ENCODE data around the gene CAPN10.
A peak's percentile ranks its signal among the peaks of the same experiment; 100 is the strongest.

CAPN10 gene

DNA sequence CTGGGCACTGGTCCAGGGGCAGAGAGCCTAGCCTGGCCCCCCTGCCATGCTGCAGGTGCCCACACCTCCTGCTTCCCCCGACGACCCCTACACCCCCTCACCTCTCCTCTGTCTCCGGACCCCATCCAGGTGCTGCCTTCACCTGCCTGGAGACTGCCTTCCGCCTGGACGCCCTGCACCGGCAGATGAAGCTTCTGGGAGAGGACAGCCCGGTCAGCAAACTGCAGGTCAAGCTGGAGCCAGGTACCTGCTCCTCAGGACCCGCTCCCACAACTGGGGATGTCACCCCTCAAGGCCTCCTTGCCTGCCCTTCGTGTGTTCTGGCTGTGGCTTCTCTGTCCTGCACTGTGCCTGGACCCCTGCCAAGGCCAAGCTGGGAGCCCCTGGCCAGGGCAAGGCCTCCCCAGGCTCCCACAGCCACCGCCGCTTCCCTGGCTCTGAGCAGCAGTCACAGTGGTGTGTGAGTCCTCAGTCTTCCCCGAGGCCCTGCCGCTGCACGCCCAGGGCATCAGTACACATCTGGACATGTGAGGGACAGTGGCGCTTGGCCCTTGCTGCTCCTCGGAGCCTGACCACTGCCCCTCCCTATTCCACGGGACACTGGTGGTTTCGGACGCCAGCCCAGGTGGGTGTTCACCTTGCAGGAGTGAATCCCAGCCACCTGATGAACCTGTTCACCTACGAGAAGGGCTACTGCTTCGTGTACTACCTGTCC is 12.0 kb upstream of the CAPN10 start:
- DNase-seq (ENCODE audit: low spot score) = no peak

DNA sequence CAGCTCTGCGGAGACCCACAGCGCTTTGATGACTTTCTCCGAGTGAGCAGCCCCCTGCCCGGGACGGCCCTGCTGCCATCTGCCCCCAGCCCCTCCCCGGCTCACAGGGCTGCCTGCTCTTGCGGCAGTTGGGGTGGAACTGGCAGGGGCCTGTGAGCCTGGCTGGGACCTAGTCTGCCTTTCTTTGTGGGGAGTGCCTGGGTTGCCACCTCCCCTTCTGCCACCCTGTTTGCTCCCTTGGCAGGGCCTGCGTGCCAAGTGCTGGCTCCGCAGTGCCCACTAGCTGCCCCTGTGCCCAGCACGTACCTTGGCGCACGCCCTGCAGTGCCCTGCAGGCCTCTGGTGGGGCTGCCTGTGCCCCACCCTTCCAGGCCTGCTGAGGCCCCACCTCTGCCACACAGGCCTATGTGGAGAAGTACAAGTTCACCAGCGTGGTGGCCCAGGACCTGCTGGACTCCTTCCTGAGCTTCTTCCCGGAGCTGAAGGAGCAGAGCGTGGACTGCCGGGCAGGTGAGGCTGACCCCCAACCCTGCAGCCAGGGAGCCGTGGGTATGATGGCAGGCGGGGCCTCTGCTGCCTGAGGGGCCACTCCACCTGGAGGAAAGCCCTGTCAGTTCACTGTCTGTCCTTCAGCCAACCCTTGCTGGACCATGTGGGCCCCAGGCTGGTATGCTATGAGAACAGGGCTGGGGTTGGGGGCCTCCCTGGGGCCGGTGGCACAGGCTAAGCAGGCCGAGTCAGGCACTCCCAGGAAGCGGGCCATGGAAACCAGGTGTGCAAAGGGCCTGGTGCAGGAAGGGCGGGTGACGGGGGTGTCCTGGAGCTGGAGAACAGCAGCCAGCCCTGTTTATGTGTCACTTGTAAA is 11.2 kb upstream of the CAPN10 start:
- no peak for DNase-seq (ENCODE audit: low spot score)

DNA sequence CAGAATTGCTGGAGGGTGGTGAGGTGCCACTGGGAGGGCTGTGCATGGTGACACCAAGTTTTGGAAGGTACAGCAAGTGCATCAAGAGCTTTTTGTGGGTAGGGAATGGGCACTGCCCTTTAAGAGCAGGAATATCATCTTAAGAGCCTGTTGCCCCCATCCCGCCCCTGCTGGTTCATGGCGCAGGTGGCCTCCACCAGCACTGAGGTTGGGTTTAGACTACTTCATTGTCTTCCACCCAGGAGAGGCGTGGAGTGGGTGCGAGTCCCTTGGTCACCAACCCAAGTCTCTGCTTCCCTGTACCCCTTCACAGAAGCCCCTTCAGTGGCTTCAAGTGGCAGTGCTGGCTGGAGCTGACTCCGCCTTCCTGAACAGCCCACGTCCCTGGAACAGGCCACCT is 10.5 kb upstream of the CAPN10 start:
- DNase-seq (ENCODE audit: low spot score) = no peak

DNA sequence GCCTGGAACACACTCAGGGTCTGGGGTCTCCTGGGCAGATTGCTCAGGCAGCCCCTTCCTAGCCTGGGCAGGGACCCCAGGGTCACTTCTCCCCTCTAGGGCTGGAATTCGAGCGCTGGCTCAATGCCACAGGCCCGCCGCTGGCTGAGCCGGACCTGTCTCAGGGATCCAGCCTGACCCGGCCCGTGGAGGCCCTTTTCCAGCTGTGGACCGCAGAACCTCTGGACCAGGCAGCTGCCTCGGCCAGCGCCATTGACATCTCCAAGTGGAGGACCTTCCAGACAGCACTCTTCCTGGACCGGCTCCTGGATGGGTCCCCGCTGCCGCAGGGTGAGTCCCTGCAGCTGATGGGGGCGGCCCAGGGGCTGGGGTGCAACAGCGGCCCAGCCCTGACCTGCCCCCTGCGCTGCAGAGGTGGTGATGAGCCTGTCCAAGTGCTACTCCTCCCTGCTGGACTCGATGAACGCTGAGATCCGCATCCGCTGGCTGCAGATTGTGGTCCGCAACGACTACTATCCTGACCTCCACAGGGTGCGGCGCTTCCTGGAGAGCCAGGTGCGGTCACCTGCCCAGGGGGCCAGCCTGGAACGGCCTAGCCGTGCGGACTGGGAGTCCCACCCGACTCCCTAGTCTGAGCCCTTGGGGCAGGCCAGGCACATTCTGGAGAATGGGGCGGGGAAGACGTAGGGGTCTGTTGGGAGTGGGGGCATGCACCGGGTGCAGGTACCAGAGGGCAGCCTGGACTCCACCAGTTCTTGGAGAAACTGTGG is 9.9 kb upstream of the CAPN10 start:
- DNase-seq (ENCODE audit: low spot score) = no peak

DNA sequence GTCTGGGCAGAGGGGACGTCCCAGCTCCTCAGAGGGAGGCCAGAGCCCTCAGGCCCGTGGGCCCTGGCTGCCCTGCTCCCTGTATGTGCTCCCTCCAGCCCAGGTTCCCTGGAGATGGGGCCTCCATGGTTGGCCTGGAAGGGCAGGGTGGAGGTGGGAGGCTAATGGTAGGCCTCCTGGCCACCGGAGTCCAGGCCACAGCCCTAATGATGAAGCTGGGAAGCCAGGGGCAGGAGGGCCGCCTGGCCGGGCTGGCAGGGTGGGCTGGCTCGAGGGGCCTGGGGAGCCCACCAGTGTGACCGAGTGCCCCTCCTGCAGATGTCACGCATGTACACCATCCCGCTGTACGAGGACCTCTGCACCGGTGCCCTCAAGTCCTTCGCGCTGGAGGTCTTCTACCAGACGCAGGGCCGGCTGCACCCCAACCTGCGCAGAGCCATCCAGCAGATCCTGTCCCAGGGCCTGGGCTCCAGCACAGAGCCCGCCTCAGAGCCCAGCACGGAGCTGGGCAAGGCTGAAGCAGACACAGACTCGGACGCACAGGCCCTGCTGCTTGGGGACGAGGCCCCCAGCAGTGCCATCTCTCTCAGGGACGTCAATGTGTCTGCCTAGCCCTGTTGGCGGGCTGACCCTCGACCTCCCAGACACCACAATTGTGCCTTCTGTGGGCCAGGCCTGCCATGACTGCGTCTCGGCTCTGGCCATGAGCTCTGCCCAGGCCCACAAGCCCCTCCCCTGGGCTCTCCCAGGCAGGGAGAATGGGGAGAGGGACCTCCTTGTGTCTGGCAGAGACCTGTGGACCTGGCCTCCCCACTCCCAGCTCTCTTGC is 9.0 kb upstream of the CAPN10 start:
- no peak for DNase-seq (ENCODE audit: low spot score)

DNA sequence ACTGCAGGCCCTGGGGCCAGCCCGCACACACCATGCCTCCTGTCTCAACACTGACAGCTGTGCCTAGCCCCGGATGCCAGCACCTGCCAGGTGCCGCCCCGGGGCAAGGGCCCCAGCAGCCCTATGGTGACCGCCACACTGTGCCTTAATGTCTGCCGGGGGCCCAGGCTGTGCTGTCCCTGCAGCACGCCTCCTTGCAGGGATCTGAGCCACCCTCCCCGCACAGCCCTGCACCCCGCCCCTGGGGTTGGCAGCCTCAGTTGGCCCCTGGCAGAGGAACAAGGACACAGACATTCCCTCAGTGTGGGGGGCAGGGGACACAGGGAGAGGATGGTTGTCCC is 8.5 kb upstream of the CAPN10 start:
- DNase-seq (ENCODE audit: low spot score) = no peak

DNA sequence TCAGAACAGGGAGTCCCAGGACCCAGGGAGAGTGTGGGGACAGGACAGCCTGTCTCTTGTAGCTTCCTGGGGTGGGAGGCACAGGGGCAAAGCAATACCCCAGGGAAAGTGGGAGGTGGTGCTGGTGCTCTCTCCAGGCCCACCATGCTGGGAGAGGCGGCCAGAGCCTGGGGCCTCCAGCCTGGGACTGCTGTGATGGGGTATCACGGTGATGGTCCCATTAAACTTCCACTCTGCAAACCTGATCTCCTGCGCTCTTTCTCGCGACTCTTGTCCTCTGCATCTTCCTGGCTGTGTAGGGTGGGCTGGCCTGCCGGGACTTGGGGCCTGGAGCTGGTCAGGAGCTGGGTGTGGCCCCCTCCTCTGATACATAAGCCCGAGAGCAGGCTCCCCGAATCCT is 8.0 kb upstream of the CAPN10 start:
- DNase-seq (ENCODE audit: low spot score) = no peak

DNA sequence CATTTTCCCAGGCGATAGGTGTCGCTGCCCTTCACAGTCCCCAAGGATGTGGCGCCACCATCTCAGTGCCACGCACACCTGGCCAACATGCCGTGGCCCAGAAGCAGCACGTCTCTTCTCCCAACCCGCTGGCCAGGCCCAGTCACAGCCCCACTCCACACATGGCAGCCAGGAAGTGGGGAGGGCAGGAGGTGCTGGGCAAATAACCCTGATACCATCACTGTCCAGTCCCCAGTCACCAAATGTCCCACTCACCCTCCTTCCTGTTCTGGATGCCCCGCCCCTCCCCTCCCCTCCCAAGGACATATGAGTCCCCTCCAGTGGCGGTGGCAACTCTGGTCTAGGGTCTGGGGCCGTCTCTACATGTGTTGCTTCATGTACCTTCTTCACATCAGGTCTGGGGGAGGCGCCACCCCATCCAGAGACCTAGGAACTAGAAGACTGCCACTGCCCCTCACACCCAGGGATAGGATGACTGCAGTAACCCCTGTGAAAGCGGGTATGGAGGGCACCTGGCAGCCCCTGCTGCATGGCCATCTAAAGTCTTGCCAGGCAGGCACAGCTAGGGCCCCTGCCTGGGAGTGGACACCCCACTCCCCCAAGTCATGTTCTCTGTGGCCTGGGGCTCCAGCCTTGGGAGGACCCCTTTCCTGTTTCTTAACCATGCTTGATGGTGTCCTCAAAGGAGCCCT is 7.3 kb upstream of the CAPN10 start:
- no peak for DNase-seq (ENCODE audit: low spot score)

DNA sequence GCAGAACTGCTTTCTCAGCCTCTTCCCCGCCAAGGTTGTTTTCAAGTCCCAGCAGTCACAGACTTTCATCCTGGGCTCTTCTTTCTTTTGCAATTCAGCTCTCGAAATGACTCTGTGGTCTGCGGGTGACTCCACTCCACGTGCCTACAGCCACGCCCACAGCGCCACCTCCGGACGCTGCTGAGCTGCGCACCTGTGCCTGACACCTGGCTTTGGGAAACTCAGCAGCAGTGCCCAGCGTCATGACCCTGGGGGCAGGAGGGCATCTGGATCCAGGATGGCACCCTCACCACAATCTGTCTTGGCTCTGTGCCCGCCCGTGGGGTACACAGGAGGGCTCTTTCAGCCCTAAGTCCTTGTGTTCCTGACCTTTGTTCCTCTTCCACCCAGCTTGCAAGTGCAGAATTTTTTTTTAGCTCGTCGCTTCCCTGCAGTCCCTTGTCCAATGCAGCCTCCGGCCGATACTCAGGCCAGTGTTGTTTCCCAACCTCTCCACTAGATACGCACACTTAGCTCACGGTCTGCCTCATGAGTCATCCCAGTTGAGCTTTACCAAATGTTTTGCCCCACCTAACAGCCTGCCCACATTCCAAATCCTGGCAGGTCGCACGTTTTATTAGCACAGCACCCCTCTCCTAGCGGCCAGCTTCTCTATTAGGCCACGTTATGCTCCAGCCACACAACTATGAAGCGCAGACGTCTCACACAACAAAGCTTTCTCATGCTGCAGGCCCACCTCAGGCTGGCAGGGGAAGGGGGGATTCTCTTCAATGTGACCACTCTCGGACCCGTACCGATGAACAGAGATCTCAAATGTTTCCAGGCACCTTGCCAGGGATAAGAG is 6.5 kb upstream of the CAPN10 start:
- no peak for DNase-seq (ENCODE audit: low spot score)

DNA sequence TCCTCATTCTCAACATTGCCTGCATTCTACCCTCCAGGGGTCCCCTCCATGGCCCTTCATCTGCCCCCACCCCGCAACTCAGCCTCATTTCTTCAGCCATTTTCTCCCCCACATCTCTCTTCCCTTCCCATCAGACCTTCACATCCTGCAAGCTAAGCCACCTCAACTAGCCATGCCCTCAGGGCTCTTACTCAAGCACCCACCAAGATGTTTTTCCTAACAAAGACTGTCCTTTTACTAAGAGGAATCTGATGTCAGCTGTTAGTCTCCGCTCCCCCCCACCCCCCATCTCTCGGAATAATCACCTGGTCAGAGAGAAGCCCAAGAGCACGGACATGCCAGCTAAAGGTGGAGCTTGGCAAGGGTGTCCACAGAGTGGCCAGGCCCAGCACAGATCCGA is 4.7 kb upstream of the CAPN10 start:
- DNase-seq (ENCODE audit: low spot score) = no peak

DNA sequence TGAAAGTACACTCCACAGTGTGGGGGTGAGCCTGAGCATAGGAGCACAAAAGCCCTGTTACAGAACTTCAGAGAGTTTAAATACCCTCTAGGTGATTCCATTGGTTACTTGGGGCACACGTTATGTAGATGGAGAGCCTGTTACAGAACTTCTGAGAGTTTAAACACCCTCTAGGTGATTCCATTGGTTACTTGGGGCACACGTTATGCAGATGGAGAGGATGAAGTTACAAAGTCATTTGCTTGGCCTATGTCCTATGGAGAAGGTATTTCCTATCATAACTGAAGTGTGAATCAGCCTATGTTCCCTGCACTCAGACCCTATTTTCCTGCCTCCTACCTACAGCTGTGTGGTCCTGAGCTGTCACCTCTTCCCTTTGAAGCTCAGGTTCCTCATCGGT is 3.8 kb upstream of the CAPN10 start:
- no peak for DNase-seq (ENCODE audit: low spot score)

DNA sequence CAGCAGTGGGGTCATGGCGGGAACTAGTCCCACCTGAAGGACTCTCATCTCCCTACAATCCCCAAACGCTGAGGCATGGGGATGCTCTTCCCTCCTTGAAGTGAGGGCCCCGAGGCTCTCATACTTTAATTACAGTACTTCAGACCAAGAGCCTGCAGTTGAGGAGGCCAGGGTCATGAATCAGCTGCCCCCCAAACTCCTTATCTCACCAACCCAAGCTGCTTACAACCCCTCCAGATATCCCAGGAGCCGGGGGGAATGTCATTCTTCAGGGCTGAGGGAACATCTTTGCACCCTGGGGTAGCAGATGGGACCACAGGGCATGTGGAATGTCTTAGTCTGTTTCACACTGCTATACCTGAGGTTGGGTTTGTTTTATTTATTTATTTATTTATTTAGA is 2.8 kb upstream of the CAPN10 start:
- DNase-seq (ENCODE audit: low spot score) = no peak

DNA sequence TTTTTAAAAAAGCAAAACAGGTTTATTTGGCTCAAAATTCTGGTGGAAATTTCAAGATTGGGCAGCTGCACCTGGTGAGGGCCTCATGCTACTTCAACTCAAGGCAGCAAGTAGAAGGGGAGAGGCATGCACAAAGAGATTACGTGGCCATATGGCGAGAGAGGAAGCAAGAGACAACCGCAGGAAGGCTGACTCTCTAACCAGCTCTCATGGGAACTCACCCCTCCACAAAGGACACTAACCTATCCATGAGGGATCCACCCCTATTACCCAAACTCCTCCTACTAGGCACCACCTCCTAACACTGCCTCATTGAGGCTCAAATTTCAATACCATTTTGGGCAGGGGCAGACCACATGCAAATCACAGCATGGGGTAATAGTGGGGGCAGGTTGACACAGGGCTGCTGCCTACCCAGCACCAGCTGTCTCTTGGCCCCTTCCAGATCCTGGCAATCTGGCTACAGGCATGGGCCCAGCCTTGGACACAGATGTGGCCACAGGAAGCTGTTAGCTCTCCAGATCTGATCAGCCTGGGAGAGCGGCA is 2.0 kb upstream of the CAPN10 start:
- DNase-seq (ENCODE audit: low spot score) = no peak

DNA sequence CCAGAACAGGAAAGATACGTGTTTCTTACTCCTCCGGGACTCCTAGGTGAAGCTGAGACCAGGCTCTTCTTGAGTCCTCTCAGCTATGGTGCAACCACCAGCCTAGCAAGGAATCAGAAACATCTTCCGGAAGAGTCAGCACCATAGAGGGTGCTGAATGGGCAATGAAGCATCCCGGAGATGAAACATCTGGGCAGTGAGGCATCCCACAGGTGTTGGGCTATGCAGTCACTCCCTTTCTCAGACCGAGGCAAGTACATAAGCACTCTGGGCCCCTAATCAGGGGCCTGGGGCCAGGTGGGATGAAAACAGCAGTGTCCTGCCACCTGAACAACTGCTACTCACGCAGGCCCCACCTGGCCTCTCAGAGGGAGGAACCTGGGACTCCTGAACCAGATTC is 1.4 kb upstream of the CAPN10 start:
- DNase-seq (ENCODE audit: low spot score) = no peak

DNA sequence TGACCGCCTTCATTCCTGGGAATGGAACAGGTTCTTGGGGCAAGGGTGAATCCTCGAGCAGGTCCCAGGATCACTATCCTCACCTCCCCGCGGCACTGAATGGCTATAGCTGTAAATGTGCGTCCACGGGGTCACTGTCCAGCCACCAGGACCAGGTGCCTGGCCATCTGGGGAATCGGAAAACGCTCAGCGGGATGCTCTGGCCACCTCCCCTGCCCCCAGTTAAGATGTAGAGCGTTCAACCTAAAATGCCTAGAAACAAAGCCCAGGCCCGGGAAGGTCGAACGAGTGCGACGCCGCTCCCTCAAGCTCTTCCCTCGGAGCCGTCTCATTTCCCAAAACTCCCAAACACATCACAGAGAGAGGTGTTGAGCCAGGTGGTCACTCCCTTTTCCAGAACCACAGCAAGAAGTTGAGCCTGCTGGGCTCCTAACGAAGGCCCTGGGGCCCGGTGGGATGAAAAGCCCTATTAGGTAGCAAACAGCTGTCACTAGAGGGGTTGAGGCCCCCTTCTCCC is 795 bp upstream of the CAPN10 start:
- DNase-seq (ENCODE audit: low spot score) = no peak

DNA sequence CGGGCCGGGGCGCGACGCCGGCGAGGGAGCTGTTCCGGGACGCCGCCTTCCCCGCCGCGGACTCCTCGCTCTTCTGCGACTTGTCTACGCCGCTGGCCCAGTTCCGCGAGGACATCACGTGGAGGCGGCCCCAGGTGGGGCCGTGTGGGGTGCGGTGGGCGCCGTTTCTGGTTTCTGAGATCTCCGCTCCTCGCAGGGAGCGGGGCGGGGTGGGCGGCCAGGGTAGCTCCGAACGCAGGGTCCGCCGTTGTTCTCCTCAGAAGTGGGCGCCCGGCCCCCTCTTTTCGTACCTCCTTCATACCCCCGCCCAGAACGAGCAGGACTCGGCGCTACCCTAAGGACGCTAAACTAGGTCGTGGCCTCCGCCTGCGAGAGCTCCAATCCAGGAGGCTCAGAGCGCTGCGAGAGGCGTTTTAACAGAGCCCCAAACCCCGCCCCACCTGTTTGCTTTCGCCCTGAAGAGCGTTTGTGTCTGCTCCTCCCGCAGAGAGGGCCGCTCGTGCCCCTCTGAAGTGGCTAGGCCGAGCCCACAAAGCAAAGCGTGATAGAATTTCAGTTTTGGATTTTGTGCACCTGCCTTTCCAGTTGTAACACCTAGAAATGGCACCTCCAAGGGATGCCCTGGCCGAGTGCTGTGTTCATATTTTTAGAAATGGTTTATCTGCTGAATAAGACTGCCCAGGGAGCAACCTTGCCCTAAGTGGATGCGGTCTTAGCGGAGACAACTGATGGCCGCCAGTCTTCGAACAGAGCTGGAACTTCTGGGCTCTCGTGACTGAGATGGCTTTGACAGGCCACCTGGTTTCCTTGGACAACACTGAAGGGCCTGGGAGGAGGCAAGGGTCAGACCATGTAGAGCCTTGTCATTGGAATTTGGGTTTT is 626 bp downstream of the CAPN10 start:
- DNase-seq (ENCODE audit: low spot score) = peak; percentile 75

DNA sequence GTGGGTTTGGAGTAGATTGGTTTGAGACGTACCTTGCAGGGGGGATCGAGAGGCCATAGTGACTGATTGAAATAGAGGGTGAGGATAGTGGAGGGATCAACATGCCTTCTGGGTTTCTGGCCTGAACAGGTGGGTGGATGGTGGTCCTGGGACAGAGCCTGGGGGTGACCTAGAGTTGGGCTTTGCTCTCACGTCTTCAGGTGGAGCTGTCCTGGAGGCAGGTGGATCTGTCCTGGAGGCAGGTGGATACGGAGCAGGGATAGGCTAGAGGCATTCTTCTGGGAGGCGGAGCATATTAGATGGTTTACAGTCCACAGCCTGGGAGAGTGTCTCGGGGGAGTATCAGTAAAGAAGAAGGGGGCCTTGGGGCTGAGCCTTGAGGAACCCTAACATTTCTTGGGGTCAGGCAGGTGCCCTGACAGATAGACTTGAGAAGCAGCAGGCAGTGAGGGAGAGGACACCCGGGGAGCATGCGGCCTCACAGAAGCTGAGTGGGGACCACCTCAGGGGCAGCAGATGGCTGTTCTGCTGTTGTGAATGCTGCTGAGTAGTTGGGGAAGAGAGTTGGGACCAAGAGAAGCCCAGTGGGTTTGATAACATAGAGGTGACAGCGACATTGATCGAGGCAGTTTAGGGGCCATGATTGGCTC is 1.6 kb downstream of the CAPN10 start:
- DNase-seq (ENCODE audit: low spot score) = no peak

DNA sequence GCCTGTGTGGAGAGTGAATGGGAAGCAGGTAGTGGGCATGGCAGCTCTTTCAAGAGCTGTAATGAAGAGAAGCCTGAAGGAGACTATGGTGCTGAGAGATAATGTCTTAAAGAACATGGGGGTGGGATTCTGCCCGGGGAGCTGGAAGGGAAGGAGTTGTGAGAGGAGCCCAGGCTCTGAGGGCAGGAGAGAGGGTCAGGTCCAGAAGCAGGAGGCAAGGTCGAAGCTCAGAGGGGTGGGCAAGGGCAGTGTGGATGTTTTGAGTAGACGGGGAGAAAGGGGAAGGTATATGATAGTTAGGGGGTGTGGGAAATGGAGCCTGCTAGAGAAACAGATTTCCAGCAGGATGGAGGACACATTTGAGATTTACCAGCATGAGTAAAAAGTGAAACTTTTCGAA is 2.1 kb downstream of the CAPN10 start:
- DNase-seq (ENCODE audit: low spot score) = no peak

DNA sequence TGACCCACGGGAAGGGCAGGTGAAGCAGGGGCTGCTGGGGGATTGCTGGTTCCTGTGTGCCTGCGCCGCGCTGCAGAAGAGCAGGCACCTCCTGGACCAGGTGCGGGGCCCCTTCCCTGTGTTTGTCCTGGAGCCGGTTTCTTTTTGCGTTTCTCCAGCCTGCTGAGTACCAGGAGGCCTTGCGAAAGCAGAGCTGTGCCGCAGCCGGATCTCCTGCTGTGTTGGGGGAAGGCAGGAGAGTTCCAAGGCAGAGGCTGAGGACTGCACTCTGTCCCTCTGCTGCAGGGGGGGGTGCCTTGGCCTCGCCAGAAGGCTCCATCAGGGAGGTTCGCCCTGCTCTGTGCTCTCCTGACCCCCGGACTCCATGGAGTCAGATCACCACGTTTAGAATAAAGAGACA is 2.8 kb downstream of the CAPN10 start:
- no peak for DNase-seq (ENCODE audit: low spot score)

Data from HuH-7.5 (cell line).